Measurements from ENCODE around the gene YARS2. TPM values are rescaled to one million over a fixed set of nuclear protein-coding genes. Genes with fewer than 3 reads are reported as not detected.
"Not testable (repeated sequence)": the region's sequence is repeated elsewhere in the genome, so short reads cannot be mapped to it uniquely, and the experiment has no call there.

YARS2 gene
- total RNA-seq, 1 experiment from 2014 or later, result 31.9 TPM

GRCh38 chr12:32753605-32754004, 2.1 kb downstream of the YARS2 start:
- no peak for DNase-seq (ENCODE audit: low read depth)

GRCh38 chr12:32743264-32743663, 12.4 kb downstream of the YARS2 start:
- no peak for DNase-seq (ENCODE audit: low read depth)

GRCh38 chr12:32742133-32742532, 13.6 kb downstream of the YARS2 start:
- no peak for DNase-seq (ENCODE audit: low read depth)

- no peak for DNase-seq (ENCODE audit: low read depth)
Observed at GRCh38 chr12:32739279-32739678, 16.4 kb downstream of the YARS2 start.

GRCh38 chr12:32737715-32738114, 18.0 kb downstream of the YARS2 start:
- DNase-seq (ENCODE audit: low read depth), result no peak

- no peak for DNase-seq (ENCODE audit: low read depth)
Observed at GRCh38 chr12:32736445-32736844, 19.3 kb downstream of the YARS2 start.

GRCh38 chr12:32734952-32735351, 20.7 kb downstream of the YARS2 start:
- no peak for DNase-seq (ENCODE audit: low read depth)

- DNase-seq (ENCODE audit: low read depth), result no peak
Observed at GRCh38 chr12:32727237-32727636, 28.5 kb downstream of the YARS2 start.

- no peak for DNase-seq (ENCODE audit: low read depth)
Observed at GRCh38 chr12:32726286-32726685, 29.4 kb downstream of the YARS2 start.

- DNase-seq (ENCODE audit: low read depth), result not testable (repeated sequence)
Observed at GRCh38 chr12:32725308-32725707, 30.4 kb downstream of the YARS2 start.

GRCh38 chr12:32718926-32719325, 36.8 kb downstream of the YARS2 start:
- DNase-seq (ENCODE audit: low read depth), result no peak

GRCh38 chr12:32714772-32715171, 40.9 kb downstream of the YARS2 start:
- DNase-seq (ENCODE audit: low read depth), result no peak

GRCh38 chr12:32708926-32709325, 46.8 kb downstream of the YARS2 start:
- DNase-seq (ENCODE audit: low read depth), result no peak

- no peak for DNase-seq (ENCODE audit: low read depth)
Observed at GRCh38 chr12:32706335-32707024, 49.2 kb downstream of the YARS2 start.

GRCh38 chr12:32705783-32706182, 49.9 kb downstream of the YARS2 start:
- no peak for DNase-seq (ENCODE audit: low read depth)

GRCh38 chr12:32702946-32703345, 52.8 kb downstream of the YARS2 start:
- DNase-seq (ENCODE audit: low read depth), result no peak

GRCh38 chr12:32702473-32702872, 53.2 kb downstream of the YARS2 start:
- DNase-seq (ENCODE audit: low read depth), result peak; percentile 3

- DNase-seq (ENCODE audit: low read depth), result not testable (repeated sequence)
Observed at GRCh38 chr12:32699437-32699836, 56.3 kb downstream of the YARS2 start.

GRCh38 chr12:32698285-32698684, 57.4 kb downstream of the YARS2 start:
- no peak for DNase-seq (ENCODE audit: low read depth)

GRCh38 chr12:32697445-32697844, 58.3 kb downstream of the YARS2 start:
- no peak for DNase-seq (ENCODE audit: low read depth)

Measured in M059J (cell line).